Vagina (tissue), 2 donors: Measurements from ENCODE around the gene SCMH1.

Source experiments
- POLR2A ChIP-seq, 2 donors: fragments of 450-650 bp; IDR thresholded peaks; one replicate each; pipeline ENCODE4 v1.6.1; 2017; ENCODE audit warnings: antibody characterized with exemption in 2 of 2, mild to moderate bottlenecking in 2 of 2, moderate library complexity in 2 of 2
- TF ChIP-seq, protein P1 (sequence below), 3 experiments: fragments of 450-650 bp in 2 of 3; fragments of 200-600 bp in 1 of 3; sonication (generic) in 1 of 3; IDR thresholded peaks; one replicate each; pipeline ENCODE4 v1.5.1; 2017 to 2019; ENCODE audit warnings: antibody characterized with exemption in 3 of 3, mild to moderate bottlenecking in 2 of 3, moderate library complexity in 2 of 3

DNA sequence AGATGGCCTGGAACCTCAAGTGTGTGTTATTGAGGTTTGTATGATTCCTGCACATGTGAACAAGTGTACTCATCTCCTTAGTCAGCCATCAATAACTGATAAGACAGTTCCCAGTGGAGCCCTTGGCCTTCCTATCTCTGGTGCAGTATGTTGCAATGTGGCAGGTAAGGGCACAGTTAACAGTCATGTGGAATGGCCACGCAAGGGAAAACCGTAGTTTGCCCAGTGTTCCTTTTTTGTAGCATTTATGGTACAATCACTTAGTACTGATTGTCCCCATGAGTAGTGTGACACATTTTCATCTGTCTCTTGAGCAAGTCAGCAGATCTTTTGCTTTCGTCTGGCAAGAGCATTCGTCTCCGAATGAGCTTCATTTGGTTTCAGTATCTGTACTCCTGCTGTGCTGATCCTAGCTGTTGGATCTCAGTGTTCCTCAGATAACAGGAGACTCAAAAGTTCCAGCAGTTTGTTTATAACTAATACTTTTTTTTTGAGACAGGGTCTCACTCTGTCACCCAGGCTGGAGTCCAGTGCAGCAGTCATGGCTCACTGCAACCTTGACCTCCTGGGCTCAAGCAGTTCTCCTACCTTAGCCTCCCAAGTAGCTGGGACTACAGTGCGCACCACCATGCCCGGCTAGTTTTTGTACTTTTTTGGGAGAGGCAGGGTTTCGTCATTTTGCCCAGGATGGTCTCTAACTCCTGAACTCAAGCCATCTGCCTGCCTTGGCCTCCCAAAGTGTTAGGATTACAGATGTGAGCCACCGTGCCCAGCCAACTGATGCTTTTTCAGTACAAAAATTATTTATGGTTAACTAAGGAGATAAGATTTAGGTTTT lies 254.4 kb downstream of the SCMH1 start:
- TF ChIP-seq, protein P1, sequence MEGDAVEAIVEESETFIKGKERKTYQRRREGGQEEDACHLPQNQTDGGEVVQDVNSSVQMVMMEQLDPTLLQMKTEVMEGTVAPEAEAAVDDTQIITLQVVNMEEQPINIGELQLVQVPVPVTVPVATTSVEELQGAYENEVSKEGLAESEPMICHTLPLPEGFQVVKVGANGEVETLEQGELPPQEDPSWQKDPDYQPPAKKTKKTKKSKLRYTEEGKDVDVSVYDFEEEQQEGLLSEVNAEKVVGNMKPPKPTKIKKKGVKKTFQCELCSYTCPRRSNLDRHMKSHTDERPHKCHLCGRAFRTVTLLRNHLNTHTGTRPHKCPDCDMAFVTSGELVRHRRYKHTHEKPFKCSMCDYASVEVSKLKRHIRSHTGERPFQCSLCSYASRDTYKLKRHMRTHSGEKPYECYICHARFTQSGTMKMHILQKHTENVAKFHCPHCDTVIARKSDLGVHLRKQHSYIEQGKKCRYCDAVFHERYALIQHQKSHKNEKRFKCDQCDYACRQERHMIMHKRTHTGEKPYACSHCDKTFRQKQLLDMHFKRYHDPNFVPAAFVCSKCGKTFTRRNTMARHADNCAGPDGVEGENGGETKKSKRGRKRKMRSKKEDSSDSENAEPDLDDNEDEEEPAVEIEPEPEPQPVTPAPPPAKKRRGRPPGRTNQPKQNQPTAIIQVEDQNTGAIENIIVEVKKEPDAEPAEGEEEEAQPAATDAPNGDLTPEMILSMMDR (IDR thresholded peaks at IDR 0.05), result no peak
- no peak for TF ChIP-seq POLR2A (IDR thresholded peaks at IDR 0.05)
